Stimulated activated CD8-positive, alpha-beta memory T cell treated with anti-CD3 and anti-CD28 coated beads, Interleukin-15, amount 100 ng/mL, for 48 hours (primary cell): ENCODE results near the gene FAM20C.
"Not testable (repeated sequence)": the region's sequence is repeated elsewhere in the genome, so short reads cannot be mapped to it uniquely, and the experiment has no call there.

Experiments used
- DNase-seq, 2 donors: peaks; one replicate each; pipeline ENCODE4 v3.0.0-alpha.2; 2020; ENCODE audit warnings: low read depth in 2 of 2

Gene FAM20C

GRCh38 chr7:227926-228325, 35.6 kb downstream of the FAM20C start:
- DNase-seq = no peak

GRCh38 chr7:228610-229009, 36.2 kb downstream of the FAM20C start:
- DNase-seq = no peak

GRCh38 chr7:229184-229964, 37.0 kb downstream of the FAM20C start:
- no peak for DNase-seq

GRCh38 chr7:230274-230673, 37.9 kb downstream of the FAM20C start:
- DNase-seq = no peak

GRCh38 chr7:231030-231857, 38.9 kb downstream of the FAM20C start:
- no peak for DNase-seq

- no peak for DNase-seq
Observed at GRCh38 chr7:231858-232246, 39.5 kb downstream of the FAM20C start.

- DNase-seq = no peak
Observed at GRCh38 chr7:232410-233248, 40.3 kb downstream of the FAM20C start.

GRCh38 chr7:233249-234035, 41.1 kb downstream of the FAM20C start:
- no peak for DNase-seq

- DNase-seq = no peak
Observed at GRCh38 chr7:234051-234707, 41.8 kb downstream of the FAM20C start.

- DNase-seq = no peak
Observed at GRCh38 chr7:234708-235553, 42.6 kb downstream of the FAM20C start.

- DNase-seq = no peak
Observed at GRCh38 chr7:235576-236395, 43.4 kb downstream of the FAM20C start.

- DNase-seq = no peak
Observed at GRCh38 chr7:236967-237366, 44.6 kb downstream of the FAM20C start.

- DNase-seq = no peak
Observed at GRCh38 chr7:237385-237784, 45.0 kb downstream of the FAM20C start.

GRCh38 chr7:240146-240676, 47.8 kb downstream of the FAM20C start:
- no peak for DNase-seq

- no peak for DNase-seq
Observed at GRCh38 chr7:240887-241421, 48.6 kb downstream of the FAM20C start.

- no peak for DNase-seq
Observed at GRCh38 chr7:241513-241912, 49.1 kb downstream of the FAM20C start.

- DNase-seq = not testable (repeated sequence)
Observed at GRCh38 chr7:242826-243579, 50.6 kb downstream of the FAM20C start.

GRCh38 chr7:243580-243978, 51.2 kb downstream of the FAM20C start:
- DNase-seq = not testable (repeated sequence)
